ENCODE results near the gene PRPH. TPM values are rescaled to one million over a fixed set of nuclear protein-coding genes. Genes with fewer than 3 reads are reported as not detected.

The PRPH gene
- total RNA-seq, 4 donors from 2014 or later, result 0.19 to 1.4 (median 0.61) TPM; not detected in 1

GRCh38 chr12:49336645-49337584, 42.0 kb downstream of the PRPH start, which contains the start of gene C1QL4:
Gene C1QL4 (minus strand): TSS chr12:49337188. CDS start chr12:49336477, 711 bp downstream.
- WGBS, 2 donors, result 1 to 4% methylated on average over 21 to 42 of the region's 65 CpGs
- DNase-seq (ENCODE audit: low spot score in 2 of 2), result peak; percentile 62 to 95
- intact Hi-C loops (cut with DNase I; ENCODE audit: low total_unique reads), result no loop called here
- no peak within 1 kb of the TSS for H3K4me3 ChIP-seq (ENCODE audit: low read depth, poor library complexity, severe bottlenecking)
- no peak for TF ChIP-seq CTCF (IDR thresholded peaks at IDR 0.05)
- no peak for TF ChIP-seq POLR2A (IDR thresholded peaks at IDR 0.05)

GRCh38 chr12:49338830-49339463, 44.0 kb downstream of the PRPH start:
- H3K4me3 ChIP-seq (ENCODE audit: low read depth, poor library complexity, severe bottlenecking), result no peak overlapping the region
- WGBS, 2 donors, result 83 to 88% methylated on average over 6 of the region's 6 CpGs
- intact Hi-C loops (cut with DNase I; ENCODE audit: low total_unique reads), result no loop called here
- TF ChIP-seq CTCF (IDR thresholded peaks at IDR 0.05) (no peak), POLR2A (IDR thresholded peaks at IDR 0.05) (no peak)
- peak in 1 of 2 donors; percentile 79 for DNase-seq (ENCODE audit: low spot score in 2 of 2)

- DNase-seq (ENCODE audit: low spot score in 2 of 2), result peak in 1 of 2 donors; percentile 80
- WGBS, 2 donors, result 49 to 51% methylated on average over 5 of the region's 5 CpGs
- intact Hi-C loops (cut with DNase I; ENCODE audit: low total_unique reads), result no loop called here
- H3K4me3 ChIP-seq (ENCODE audit: low read depth, poor library complexity, severe bottlenecking), result no peak overlapping the region
- TF ChIP-seq POLR2A (IDR thresholded peaks at IDR 0.05), result no peak
- TF ChIP-seq CTCF (IDR thresholded peaks at IDR 0.05), result no peak
These were observed 44.5 kb downstream of the PRPH start for GRCh38 chr12:49339464-49339861.

- DNase-seq (ENCODE audit: low spot score in 2 of 2), result peak in 1 of 2 donors; percentile 46
- TF ChIP-seq CTCF (IDR thresholded peaks at IDR 0.05) (no peak), POLR2A (IDR thresholded peaks at IDR 0.05) (no peak)
- no peak overlapping the region for H3K4me3 ChIP-seq (ENCODE audit: low read depth, poor library complexity, severe bottlenecking)
- 55 to 67% methylated on average over 6 of the region's 6 CpGs for WGBS, 2 donors
- intact Hi-C loops (cut with DNase I; ENCODE audit: low total_unique reads), result loop anchor here (5.0 kb wide), 1 partner anchor 53 kb away; no protein-coding TSS in a partner anchor
These were observed 45.3 kb downstream of the PRPH start for GRCh38 chr12:49340095-49340870.

GRCh38 chr12:49340971-49341776, 46.2 kb downstream of the PRPH start:
- DNase-seq (ENCODE audit: low spot score in 2 of 2), result peak in 1 of 2 donors; percentile 72
- WGBS, 2 donors, result 57 to 64% methylated on average over 13 to 14 of the region's 14 CpGs
- intact Hi-C loops (cut with DNase I; ENCODE audit: low total_unique reads), result loop anchor here (5.0 kb wide), 1 partner anchor 54 kb away; no protein-coding TSS in a partner anchor
- no peak overlapping the region for H3K4me3 ChIP-seq (ENCODE audit: low read depth, poor library complexity, severe bottlenecking)
- no peak for TF ChIP-seq CTCF (IDR thresholded peaks at IDR 0.05)
- no peak for TF ChIP-seq POLR2A (IDR thresholded peaks at IDR 0.05)

Data from lower leg skin (tissue), 4 donors.